Lower lobe of right lung (tissue), 2 donors: ENCODE measurements around the gene GCH1. TPM values are rescaled to one million over a fixed set of nuclear protein-coding genes. Genes with fewer than 3 reads are reported as not detected.

ENCODE experiments used
- ATAC-seq, 2 donors: fragments of 200-7000 bp; cut with Tn5 transposase; one replicate each; pipeline ENCODE4 v1.9.1; 2020 to 2022; ENCODE audit warnings: mild to moderate bottlenecking in 2 of 2, moderate library complexity in 2 of 2
- DNase-seq: peaks from one replicate; pipeline ENCODE4 v3.0.0-alpha.2; 2020
- H3K27ac ChIP-seq: fragments of 200-600 bp; one replicate; pipeline ENCODE4 v1.8.0; 2022
- H3K27me3 ChIP-seq: fragments of 200-600 bp; one replicate; pipeline ENCODE4 v1.8.0; 2022; ENCODE audit warnings: low read depth
- H3K36me3 ChIP-seq: fragments of 200-600 bp; one replicate; pipeline ENCODE4 v1.8.0; 2022; ENCODE audit warnings: mild to moderate bottlenecking
- H3K4me1 ChIP-seq: fragments of 200-600 bp; one replicate; pipeline ENCODE4 v1.8.0; 2022
- H3K4me3 ChIP-seq: fragments of 200-600 bp; one replicate; pipeline ENCODE4 v1.8.0; 2022; ENCODE audit warnings: mild to moderate bottlenecking
- H3K9me3 ChIP-seq: fragments of 200-600 bp; one replicate; pipeline ENCODE4 v1.8.0; 2022
- intact Hi-C: fragments of 100-400 bp; cut with DNase I; formaldehyde crosslinking; loops from one replicate; pipeline ENCODE4 v1.11.0; 2022
- total RNA-seq: library from RNA; stranded (reverse); fragmentation: NEBNext Ultra II Directional; extraction: Animal tissue kit (Norgen Biotek cat#: 25700); gene quantifications from one replicate; pipeline ENCODE4 v1.2.1, GENCODE V29; 2021
- TF ChIP-seq, protein P1 (sequence below): fragments of 200-600 bp; IDR thresholded peaks from one replicate; pipeline ENCODE4 v1.8.0; 2022; ENCODE audit warnings: antibody characterized with exemption, mild to moderate bottlenecking
- donor health status: DM: no; HTN: yes; CAD: no; lungs with severe emphysema.

The GCH1 gene
- total RNA-seq, 1 donor from 2014 or later, result 12.7 TPM

DNA sequence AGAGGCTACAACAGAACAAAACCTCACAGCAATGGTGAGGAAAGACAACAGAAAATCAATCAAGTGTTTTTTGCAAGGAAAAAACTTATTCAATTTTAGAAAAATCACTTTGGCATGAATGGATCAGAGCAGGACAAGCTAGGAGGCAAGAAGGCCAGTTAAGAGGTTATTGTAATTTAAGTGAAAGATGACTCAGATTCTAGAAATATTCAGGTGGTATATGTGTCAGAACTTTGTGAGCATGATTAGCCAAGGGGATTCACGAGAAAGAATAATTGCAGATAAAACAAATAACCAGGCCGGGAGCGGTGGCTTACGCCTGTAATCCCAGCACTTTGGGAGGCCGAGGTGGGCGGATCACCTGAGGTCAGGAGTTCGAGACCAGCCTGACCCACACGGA is 12.7 kb downstream of the GCH1 start:
- no peak overlapping the region for H3K4me3 ChIP-seq
- DNase-seq (no peak), ATAC-seq (no peak)
- no peaks in the 10 kb centered on the region for H3K27me3 ChIP-seq
- H3K36me3 ChIP-seq, result no peaks in the 10 kb centered on the region
- H3K9me3 ChIP-seq, result no peaks in the 10 kb centered on the region
- TF ChIP-seq, protein P1, sequence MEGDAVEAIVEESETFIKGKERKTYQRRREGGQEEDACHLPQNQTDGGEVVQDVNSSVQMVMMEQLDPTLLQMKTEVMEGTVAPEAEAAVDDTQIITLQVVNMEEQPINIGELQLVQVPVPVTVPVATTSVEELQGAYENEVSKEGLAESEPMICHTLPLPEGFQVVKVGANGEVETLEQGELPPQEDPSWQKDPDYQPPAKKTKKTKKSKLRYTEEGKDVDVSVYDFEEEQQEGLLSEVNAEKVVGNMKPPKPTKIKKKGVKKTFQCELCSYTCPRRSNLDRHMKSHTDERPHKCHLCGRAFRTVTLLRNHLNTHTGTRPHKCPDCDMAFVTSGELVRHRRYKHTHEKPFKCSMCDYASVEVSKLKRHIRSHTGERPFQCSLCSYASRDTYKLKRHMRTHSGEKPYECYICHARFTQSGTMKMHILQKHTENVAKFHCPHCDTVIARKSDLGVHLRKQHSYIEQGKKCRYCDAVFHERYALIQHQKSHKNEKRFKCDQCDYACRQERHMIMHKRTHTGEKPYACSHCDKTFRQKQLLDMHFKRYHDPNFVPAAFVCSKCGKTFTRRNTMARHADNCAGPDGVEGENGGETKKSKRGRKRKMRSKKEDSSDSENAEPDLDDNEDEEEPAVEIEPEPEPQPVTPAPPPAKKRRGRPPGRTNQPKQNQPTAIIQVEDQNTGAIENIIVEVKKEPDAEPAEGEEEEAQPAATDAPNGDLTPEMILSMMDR, result no peak
- H3K4me1 ChIP-seq, result peaks cover 14% of the 10 kb centered on the region
- H3K27ac ChIP-seq, result no peak overlapping the region
- intact Hi-C loops, result no loop called here

DNA sequence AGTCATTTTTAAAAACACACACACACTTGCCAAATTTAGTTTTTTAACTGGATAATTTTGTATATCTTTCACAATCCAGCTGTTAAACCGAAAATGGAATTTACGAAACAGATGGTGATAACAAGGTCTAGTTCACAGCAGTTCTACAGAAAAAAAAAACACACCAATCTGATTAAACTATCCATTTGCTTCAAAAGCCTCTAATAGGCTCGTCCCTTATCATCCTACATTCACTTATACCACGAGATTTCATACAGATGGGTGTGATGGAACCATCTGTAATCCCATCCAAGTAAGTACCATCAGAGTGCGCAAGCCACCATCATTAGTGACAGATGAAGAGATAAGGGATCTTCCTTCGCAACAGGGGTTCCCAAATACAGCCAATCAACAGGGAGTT is 20.1 kb downstream of the GCH1 start:
- Histone ChIP-seq H3K4me1 (peaks cover 12% of the 10 kb centered on the region), H3K4me3 (peak overlapping the region; percentile 53), H3K36me3 (no peaks in the 10 kb centered on the region), H3K27me3 (no peaks in the 10 kb centered on the region), H3K27ac (peak overlapping the region; percentile 82), H3K9me3 (no peaks in the 10 kb centered on the region)
- TF ChIP-seq, protein P1, result no peak
- intact Hi-C loops, result no loop called here
- DNase-seq, result no peak
- ATAC-seq, result no peak

DNA sequence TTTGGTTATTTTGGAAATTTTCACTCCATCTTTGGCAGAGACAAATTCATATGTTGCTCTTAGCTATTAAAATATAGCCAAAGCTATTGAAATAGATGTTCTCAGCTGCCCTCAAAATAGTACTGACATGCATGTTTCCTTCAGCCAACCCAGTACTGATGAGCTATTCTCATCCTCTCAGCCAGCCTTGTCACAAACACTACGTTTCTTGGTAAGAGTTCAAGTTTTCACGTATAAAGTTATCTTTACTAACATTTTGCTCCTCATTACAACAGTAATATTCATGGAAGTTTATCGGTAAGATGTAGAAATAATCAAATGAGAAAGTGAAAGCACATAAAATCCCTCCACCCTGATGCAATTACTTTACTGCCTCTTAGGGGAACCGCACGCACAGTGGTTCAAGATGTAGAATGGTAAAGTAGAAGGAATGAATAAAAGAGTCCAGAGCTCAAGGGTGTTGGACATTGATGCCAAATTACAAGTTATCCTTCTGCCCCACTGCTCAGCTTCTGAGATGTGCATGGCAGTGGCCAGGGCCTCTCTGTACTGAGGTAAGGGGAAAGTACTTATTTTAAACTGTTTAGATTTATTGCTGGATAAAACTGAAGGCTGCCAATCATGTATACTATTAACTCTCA is 20.7 kb downstream of the GCH1 start:
- intact Hi-C loops, result no loop called here
- peak overlapping the region; percentile 82 for H3K27ac ChIP-seq

DNA sequence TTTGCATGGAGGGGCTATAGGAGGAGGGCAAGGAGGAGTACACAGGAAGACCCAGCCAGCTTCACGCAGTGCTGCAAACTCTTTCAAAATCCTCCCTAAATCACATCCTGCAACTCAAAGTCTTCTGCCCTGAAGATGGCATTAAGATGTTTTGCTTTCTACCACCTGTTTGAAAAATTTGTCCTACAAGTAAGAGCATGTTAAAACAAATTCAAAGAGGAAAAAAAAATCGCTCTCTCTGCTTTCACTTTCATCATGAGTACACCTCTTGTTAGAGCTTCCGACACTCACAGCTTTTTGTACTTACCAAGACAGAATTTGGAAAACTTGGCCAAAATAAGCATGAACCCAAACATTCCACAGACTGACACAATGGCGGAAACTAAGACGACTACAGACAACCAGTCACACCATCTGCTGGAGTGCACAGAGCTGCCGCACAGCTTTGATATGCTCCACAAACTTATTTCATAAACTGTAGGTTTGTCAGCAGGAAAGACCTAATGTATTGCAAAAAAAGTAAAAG is 21.3 kb downstream of the GCH1 start:
- DNase-seq (no peak), ATAC-seq (peak; percentile 61 to 77)
- TF ChIP-seq, protein P1, result no peak
- intact Hi-C loops, result no loop called here
- H3K27ac ChIP-seq, result peak overlapping the region; percentile 82
- no peaks in the 10 kb centered on the region for H3K36me3 ChIP-seq
- H3K27me3 ChIP-seq, result no peaks in the 10 kb centered on the region
- H3K9me3 ChIP-seq, result no peaks in the 10 kb centered on the region
- peak overlapping the region; percentile 53 for H3K4me3 ChIP-seq
- peaks cover 15% of the 10 kb centered on the region for H3K4me1 ChIP-seq

More for the DNA sequence above, 20.7 kb downstream of the GCH1 start:
- ATAC-seq (peak; percentile 71 to 82), DNase-seq (no peak)
- H3K4me3 ChIP-seq, result peak overlapping the region; percentile 53
- peaks cover 15% of the 10 kb centered on the region for H3K4me1 ChIP-seq
- TF ChIP-seq, protein P1, result no peak
- no peaks in the 10 kb centered on the region for H3K36me3 ChIP-seq
- H3K9me3 ChIP-seq, result no peaks in the 10 kb centered on the region
- no peaks in the 10 kb centered on the region for H3K27me3 ChIP-seq

DNA sequence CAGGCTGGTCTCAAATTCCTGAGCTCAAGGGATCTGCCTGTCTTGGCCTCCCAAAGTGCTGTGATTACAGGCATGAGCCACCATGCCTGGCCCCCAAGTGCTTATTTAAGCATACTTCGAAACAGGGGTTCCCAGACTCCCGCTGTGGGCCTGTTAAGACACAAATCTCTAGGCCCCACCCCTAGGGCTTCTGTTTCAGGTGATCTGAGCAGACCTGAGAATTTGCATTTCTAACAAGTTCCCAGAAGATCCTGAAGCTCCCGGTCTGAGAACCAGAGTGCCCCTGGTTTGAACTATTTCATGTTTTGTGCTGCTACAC is 25.0 kb downstream of the GCH1 start:
- no peak for DNase-seq
- intact Hi-C loops, result no loop called here
- Histone ChIP-seq H3K36me3 (no peaks in the 10 kb centered on the region), H3K4me1 (peaks cover 11% of the 10 kb centered on the region), H3K4me3 (no peak overlapping the region), H3K9me3 (no peaks in the 10 kb centered on the region), H3K27me3 (no peaks in the 10 kb centered on the region), H3K27ac (peak overlapping the region; percentile 27)
- TF ChIP-seq, protein P1, result no peak
- ATAC-seq, result no peak
